Limb (tissue), 2 donors: ENCODE measurements around the gene PDE4D.

ENCODE experiments used
- DNase-seq, 2 donors: peaks; one replicate each; pipeline ENCODE4 v3.0.0-alpha.2; 2016; ENCODE audit errors: extremely low spot score in 2 of 2

Gene PDE4D

GRCh38 chr5:59125011-59125961 lies 768.2 kb downstream of the PDE4D start:
- DNase-seq = peak in 1 of 2 donors; percentile 38

GRCh38 chr5:59123595-59124561 lies 769.6 kb downstream of the PDE4D start:
- DNase-seq = no peak

GRCh38 chr5:59119480-59119879 lies 774.0 kb downstream of the PDE4D start:
- no peak for DNase-seq

- DNase-seq = no peak
Measured at GRCh38 chr5:59117320-59117719, 776.2 kb downstream of the PDE4D start.

GRCh38 chr5:59116231-59116865 lies 777.2 kb downstream of the PDE4D start:
- DNase-seq = peak in 1 of 2 donors; percentile 37

GRCh38 chr5:59115345-59115744 lies 778.2 kb downstream of the PDE4D start:
- DNase-seq = no peak

GRCh38 chr5:59109383-59109782 lies 784.1 kb downstream of the PDE4D start:
- no peak for DNase-seq

GRCh38 chr5:59107692-59108091 lies 785.8 kb downstream of the PDE4D start:
- no peak for DNase-seq

GRCh38 chr5:59104400-59105127 lies 789.0 kb downstream of the PDE4D start:
- peak in 1 of 2 donors; percentile 43 for DNase-seq

GRCh38 chr5:59103303-59103702 lies 790.2 kb downstream of the PDE4D start:
- no peak for DNase-seq

GRCh38 chr5:59102437-59102836 lies 791.1 kb downstream of the PDE4D start:
- DNase-seq = no peak

GRCh38 chr5:59100875-59101274 lies 792.7 kb downstream of the PDE4D start:
- no peak for DNase-seq

GRCh38 chr5:59099995-59100345 lies 793.6 kb downstream of the PDE4D start:
- DNase-seq = no peak

- no peak for DNase-seq
Measured at GRCh38 chr5:59099270-59099994, 794.1 kb downstream of the PDE4D start.

- no peak for DNase-seq
Measured at GRCh38 chr5:59098743-59099142, 794.8 kb downstream of the PDE4D start.

GRCh38 chr5:59097712-59098111 lies 795.8 kb downstream of the PDE4D start:
- no peak for DNase-seq

GRCh38 chr5:59097116-59097515 lies 796.4 kb downstream of the PDE4D start:
- no peak for DNase-seq

- DNase-seq = no peak
Measured at GRCh38 chr5:59095480-59095879, 798.0 kb downstream of the PDE4D start.

- no peak for DNase-seq
Measured at GRCh38 chr5:59094864-59095263, 798.7 kb downstream of the PDE4D start.

- no peak for DNase-seq
Measured at GRCh38 chr5:59093329-59093728, 800.2 kb downstream of the PDE4D start.
